Stimulated activated CD4-positive, alpha-beta T cell treated with anti-CD3 and anti-CD28 coated beads, Interleukin-12 subunit alpha, Interleukin-12 subunit beta, amount 100 ng/mL, for 48 hours (primary cell): ENCODE measurements around the gene SPAG17.

Source experiments
- DNase-seq, 3 donors: peaks; one replicate each; pipeline ENCODE4 v3.0.0-alpha.2; 2020; ENCODE audit warnings: low read depth in 2 of 3, low spot score in 1 of 3

The SPAG17 gene

GRCh38 chr1:118122234-118123004 is 62.6 kb downstream of the SPAG17 start:
- no peak for DNase-seq

- DNase-seq: no peak
These were observed 66.1 kb downstream of the SPAG17 start for GRCh38 chr1:118118873-118119463.

GRCh38 chr1:118118469-118118868 is 66.6 kb downstream of the SPAG17 start:
- DNase-seq: no peak

GRCh38 chr1:118117521-118117920 is 67.5 kb downstream of the SPAG17 start:
- no peak for DNase-seq

GRCh38 chr1:118116909-118117308 is 68.1 kb downstream of the SPAG17 start:
- DNase-seq: no peak

GRCh38 chr1:118116401-118116800 is 68.6 kb downstream of the SPAG17 start:
- no peak for DNase-seq

- no peak for DNase-seq
These were observed 69.3 kb downstream of the SPAG17 start for GRCh38 chr1:118115567-118116295.

- DNase-seq: no peak
These were observed 71.8 kb downstream of the SPAG17 start for GRCh38 chr1:118113261-118113660.

GRCh38 chr1:118110580-118110979 is 74.4 kb downstream of the SPAG17 start:
- no peak for DNase-seq

- DNase-seq: no peak
These were observed 80.1 kb downstream of the SPAG17 start for GRCh38 chr1:118104951-118105350.

- no peak for DNase-seq
These were observed 82.6 kb downstream of the SPAG17 start for GRCh38 chr1:118102445-118102844.

- no peak for DNase-seq
These were observed 83.0 kb downstream of the SPAG17 start for GRCh38 chr1:118101999-118102398.

- no peak for DNase-seq
These were observed 83.5 kb downstream of the SPAG17 start for GRCh38 chr1:118101515-118101844.

- DNase-seq: no peak
These were observed 84.1 kb downstream of the SPAG17 start for GRCh38 chr1:118100686-118101514.

GRCh38 chr1:118099686-118100085 is 85.3 kb downstream of the SPAG17 start:
- DNase-seq: no peak

GRCh38 chr1:118097622-118098348 is 87.2 kb downstream of the SPAG17 start:
- DNase-seq: no peak

GRCh38 chr1:118093017-118093416 is 92.0 kb downstream of the SPAG17 start:
- DNase-seq: no peak

- no peak for DNase-seq
These were observed 94.9 kb downstream of the SPAG17 start for GRCh38 chr1:118090130-118090529.

GRCh38 chr1:118085365-118085764 is 99.7 kb downstream of the SPAG17 start:
- DNase-seq: no peak

- no peak for DNase-seq
These were observed 100.6 kb downstream of the SPAG17 start for GRCh38 chr1:118084400-118084799.

- no peak for DNase-seq
These were observed 102.0 kb downstream of the SPAG17 start for GRCh38 chr1:118082984-118083383.
